Nephron progenitor cell (in vitro differentiated cells): ENCODE measurements around the gene MYO7B.

ENCODE experiments used
- DNase-seq: peaks from one replicate; pipeline ENCODE4 v3.0.0; 2021
- H3K27ac Mint-ChIP-seq: 2 replicates; pipeline ENCODE4 v1.8.0; 2021; ENCODE audit warnings: mild to moderate bottlenecking, moderate library complexity, mixed read lengths
- H3K27me3 Mint-ChIP-seq: 2 replicates; pipeline ENCODE4 v1.8.0; 2021; ENCODE audit warnings: mild to moderate bottlenecking, low read depth, mixed read lengths; ENCODE audit not compliant: poor library complexity
- H3K36me3 Mint-ChIP-seq: 2 replicates; pipeline ENCODE4 v1.8.0; 2021; ENCODE audit warnings: low read depth, mixed read lengths
- H3K4me1 Mint-ChIP-seq: 2 replicates; pipeline ENCODE4 v1.8.0; 2021; ENCODE audit warnings: mixed read lengths
- H3K4me3 Mint-ChIP-seq: 2 replicates; pipeline ENCODE4 v1.8.0; 2021; ENCODE audit warnings: mild to moderate bottlenecking, moderate library complexity, mixed read lengths
- H3K9me3 Mint-ChIP-seq: 2 replicates; pipeline ENCODE4 v1.8.0; 2021; ENCODE audit warnings: mild to moderate bottlenecking, moderate library complexity, mixed read lengths
- TF ChIP-seq, protein P1 (sequence below): fragments of 200-600 bp; sonication (generic); IDR thresholded peaks from 2 replicates; pipeline ENCODE4 v1.5.0; 2021; ENCODE audit warnings: antibody characterized with exemption

Gene MYO7B

DNA sequence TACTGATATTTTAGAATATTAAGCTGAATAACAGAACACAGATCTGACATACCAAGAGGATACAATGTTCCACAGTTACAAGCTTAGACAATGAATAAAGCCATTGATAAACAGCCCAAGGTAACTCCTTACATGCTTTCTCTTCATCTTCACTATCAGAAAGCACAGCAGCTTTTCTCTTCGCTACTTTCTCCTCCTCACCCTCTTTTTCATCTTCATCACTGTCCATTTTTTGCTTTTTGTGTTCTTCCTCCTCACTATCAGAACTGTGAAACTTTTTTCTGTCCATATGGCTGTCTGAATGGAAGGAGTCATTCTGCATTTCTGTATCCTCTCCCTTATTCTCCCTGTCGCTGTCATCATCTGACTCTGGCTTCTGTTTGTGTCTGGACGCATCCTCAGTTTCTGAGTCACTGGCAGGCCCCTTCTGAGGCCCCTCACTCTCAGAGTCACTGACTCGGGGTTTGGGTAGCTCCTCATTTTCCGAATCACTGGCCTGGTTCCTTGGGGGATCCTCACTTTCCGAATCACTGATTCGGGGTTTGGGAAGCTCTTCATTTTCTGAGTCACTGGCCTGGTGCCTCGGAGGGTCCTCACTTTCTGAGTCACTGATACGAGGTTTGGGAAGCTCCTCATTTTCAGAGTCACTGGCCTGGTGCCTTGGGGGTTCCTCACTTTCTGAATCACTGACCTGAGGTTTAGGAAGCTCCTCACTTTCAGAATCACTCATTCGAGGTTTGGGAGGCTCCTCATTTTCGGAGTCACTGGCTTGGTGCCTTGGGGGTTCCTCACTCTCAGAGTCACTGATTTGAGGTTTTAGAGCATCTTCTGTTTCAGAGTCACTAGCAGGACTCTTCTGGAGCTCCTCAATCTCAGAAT, 30.7 kb upstream of the MYO7B start:
- H3K9me3 Mint-ChIP-seq = no peaks in the 10 kb centered on the region
- H3K4me3 Mint-ChIP-seq = no peak overlapping the region
- DNase-seq = no peak
- peaks cover 68% of the 10 kb centered on the region for H3K36me3 Mint-ChIP-seq
- H3K27ac Mint-ChIP-seq = peak overlapping the region; percentile 82
- H3K27me3 Mint-ChIP-seq = no peaks in the 10 kb centered on the region
- TF ChIP-seq, protein P1, sequence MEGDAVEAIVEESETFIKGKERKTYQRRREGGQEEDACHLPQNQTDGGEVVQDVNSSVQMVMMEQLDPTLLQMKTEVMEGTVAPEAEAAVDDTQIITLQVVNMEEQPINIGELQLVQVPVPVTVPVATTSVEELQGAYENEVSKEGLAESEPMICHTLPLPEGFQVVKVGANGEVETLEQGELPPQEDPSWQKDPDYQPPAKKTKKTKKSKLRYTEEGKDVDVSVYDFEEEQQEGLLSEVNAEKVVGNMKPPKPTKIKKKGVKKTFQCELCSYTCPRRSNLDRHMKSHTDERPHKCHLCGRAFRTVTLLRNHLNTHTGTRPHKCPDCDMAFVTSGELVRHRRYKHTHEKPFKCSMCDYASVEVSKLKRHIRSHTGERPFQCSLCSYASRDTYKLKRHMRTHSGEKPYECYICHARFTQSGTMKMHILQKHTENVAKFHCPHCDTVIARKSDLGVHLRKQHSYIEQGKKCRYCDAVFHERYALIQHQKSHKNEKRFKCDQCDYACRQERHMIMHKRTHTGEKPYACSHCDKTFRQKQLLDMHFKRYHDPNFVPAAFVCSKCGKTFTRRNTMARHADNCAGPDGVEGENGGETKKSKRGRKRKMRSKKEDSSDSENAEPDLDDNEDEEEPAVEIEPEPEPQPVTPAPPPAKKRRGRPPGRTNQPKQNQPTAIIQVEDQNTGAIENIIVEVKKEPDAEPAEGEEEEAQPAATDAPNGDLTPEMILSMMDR = no peak
- peaks cover 14% of the 10 kb centered on the region for H3K4me1 Mint-ChIP-seq

DNA sequence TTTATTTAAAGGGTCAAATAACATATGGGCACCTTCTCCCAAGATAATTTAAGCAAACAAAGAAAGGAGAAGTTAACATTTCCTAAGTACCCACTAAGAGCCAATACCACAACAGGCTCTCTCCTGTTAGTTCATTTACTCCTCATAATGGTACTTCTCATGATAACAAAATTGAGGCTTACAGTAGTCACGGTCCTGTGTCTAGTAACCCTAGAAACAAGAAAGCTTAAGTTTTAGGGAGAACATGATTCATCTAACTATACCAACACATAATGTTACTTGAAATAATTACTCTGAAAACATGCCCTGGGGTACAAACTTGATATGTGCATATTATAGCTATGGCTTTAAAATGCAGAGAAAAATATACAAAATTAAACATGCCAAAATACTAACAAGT, 29.0 kb upstream of the MYO7B start:
- Mint-ChIP-seq H3K27ac (no peak overlapping the region), H3K4me3 (no peak overlapping the region), H3K9me3 (no peaks in the 10 kb centered on the region), H3K4me1 (peaks cover 17% of the 10 kb centered on the region), H3K36me3 (peaks cover 59% of the 10 kb centered on the region), H3K27me3 (no peaks in the 10 kb centered on the region)
- no peak for DNase-seq
- TF ChIP-seq, protein P1 = no peak

DNA sequence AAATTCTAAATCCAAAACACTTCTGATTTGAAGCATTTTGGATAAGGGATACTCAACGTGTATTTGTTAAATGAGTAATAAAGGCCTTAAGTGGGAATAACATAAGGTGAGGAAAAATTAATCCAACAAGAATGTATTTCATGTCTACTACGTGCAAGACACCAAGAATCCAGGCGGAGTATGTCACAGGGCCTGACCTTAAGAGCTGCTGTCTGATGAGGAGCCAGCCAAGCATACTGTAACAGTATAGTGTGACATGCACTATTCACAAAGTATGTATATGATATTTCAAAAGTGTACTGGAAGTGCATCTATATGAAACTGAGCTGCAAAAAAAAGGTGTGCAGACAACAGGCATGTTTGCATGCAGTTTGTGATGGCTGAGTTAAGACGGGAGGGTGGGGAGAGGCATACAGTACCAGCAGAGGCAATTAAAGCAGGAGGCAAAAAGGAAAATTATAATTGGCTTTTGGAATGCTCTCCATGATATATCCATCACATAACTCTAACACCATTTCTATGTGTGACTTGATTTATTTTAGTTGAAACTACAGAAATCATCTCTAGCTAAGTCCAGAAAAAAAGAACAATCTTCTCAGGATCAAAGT, 27.4 kb upstream of the MYO7B start:
- no peaks in the 10 kb centered on the region for H3K9me3 Mint-ChIP-seq
- DNase-seq = no peak
- TF ChIP-seq, protein P1 = no peak
- no peaks in the 10 kb centered on the region for H3K27me3 Mint-ChIP-seq
- H3K4me3 Mint-ChIP-seq = no peak overlapping the region
- H3K36me3 Mint-ChIP-seq = peaks cover 43% of the 10 kb centered on the region
- peaks cover 20% of the 10 kb centered on the region for H3K4me1 Mint-ChIP-seq
- H3K27ac Mint-ChIP-seq = peak overlapping the region; percentile 53

DNA sequence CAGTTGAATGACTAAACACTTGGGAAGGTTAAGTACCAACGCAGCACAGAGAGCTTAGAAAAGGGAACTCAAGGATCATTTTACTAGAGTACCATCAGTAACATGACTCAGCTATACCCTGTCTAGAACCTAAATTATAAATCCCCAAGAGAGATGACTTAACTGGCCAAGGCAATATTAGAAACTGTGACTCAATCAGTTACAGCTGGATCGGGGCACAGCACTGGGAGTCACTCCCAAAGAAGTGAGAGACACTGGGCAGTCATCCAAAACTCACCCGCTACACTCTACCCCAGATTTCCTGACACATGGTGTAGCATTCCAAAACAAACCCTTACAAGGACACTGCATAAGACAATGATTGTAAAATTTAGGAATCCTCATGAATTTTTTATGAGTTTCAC, 26.9 kb upstream of the MYO7B start:
- no peaks in the 10 kb centered on the region for H3K27me3 Mint-ChIP-seq
- no peak for DNase-seq
- H3K4me3 Mint-ChIP-seq = no peak overlapping the region
- no peaks in the 10 kb centered on the region for H3K9me3 Mint-ChIP-seq
- TF ChIP-seq, protein P1 = no peak
- H3K36me3 Mint-ChIP-seq = peaks cover 39% of the 10 kb centered on the region
- H3K27ac Mint-ChIP-seq = peak overlapping the region; percentile 50
- H3K4me1 Mint-ChIP-seq = peaks cover 23% of the 10 kb centered on the region

DNA sequence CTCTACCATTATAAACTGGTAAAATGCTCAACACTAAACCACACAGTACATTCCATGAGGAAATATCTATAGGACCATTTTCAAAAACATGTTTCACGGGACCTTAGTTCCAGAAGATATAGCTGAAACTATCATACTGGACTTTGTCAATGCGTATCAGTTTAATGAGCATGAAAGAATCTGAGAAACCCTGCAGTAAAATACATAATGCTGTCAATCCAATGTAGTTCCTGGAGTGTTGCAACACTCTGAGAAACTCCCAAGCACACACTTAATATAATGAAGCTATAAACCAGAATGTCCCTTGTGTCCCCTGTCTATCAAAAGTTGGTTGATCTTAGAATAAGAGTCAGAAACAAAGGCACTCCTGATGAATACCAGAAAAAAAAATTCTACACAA, 25.4 kb upstream of the MYO7B start:
- Mint-ChIP-seq H3K4me1 (peaks cover 37% of the 10 kb centered on the region), H3K27ac (no peak overlapping the region), H3K36me3 (peaks cover 26% of the 10 kb centered on the region), H3K27me3 (no peaks in the 10 kb centered on the region), H3K4me3 (no peak overlapping the region), H3K9me3 (no peaks in the 10 kb centered on the region)
- DNase-seq = no peak
- TF ChIP-seq, protein P1 = no peak
